ENCODE results near the gene CEP85.

DNA sequence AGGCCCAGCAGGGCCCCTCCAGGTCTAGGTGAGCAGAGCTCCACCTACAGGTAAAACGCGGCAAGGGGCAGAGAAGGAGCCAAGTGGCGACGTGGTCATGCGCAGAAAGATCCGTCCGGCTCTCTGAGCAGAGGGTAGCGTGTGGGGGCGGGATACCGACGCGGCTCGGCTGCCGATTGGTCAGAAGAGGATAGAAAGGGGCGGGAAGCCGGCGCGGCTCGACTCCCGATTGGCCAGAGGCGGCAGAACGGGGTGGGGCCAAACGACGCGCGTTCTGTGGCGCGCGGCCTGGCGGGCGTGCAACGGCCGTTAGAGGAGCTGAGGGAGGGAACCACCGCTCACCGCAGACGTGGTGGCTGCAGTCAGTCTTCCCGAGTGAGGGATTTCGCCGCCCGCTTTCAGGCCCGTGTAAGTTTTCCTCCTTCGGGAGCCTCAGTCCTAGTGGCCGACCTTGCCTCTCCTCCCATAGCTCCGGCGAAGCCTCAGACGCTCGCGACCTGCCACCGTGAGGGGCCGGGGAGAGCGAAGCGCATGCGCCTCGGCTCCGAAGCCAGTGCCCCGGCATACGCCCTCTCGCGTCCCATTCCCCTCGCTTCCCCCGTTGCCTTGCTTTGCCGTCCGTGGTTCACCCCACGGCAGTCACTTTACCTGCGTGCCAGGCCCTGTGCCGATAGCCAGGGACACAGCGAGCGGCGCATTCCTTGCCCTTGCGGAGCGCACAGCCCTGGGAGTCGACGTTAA is at the start of gene CEP85:
- TF ChIP-seq, protein P1, sequence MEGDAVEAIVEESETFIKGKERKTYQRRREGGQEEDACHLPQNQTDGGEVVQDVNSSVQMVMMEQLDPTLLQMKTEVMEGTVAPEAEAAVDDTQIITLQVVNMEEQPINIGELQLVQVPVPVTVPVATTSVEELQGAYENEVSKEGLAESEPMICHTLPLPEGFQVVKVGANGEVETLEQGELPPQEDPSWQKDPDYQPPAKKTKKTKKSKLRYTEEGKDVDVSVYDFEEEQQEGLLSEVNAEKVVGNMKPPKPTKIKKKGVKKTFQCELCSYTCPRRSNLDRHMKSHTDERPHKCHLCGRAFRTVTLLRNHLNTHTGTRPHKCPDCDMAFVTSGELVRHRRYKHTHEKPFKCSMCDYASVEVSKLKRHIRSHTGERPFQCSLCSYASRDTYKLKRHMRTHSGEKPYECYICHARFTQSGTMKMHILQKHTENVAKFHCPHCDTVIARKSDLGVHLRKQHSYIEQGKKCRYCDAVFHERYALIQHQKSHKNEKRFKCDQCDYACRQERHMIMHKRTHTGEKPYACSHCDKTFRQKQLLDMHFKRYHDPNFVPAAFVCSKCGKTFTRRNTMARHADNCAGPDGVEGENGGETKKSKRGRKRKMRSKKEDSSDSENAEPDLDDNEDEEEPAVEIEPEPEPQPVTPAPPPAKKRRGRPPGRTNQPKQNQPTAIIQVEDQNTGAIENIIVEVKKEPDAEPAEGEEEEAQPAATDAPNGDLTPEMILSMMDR (IDR thresholded peaks at IDR 0.05 in 4 of 5, conservative IDR thresholded peaks at IDR 0.05 in 1 of 5) = peak; percentile 72 to 90 (median 89)
- peak; percentile 96 to 97 for TF ChIP-seq POLR2A (IDR thresholded peaks at IDR 0.05)
